Esophagus muscularis mucosa (tissue), 2 donors: ENCODE results near the gene INPP4B.

ENCODE experiments used
- POLR2A ChIP-seq: fragments of 450-650 bp; IDR thresholded peaks from one replicate; pipeline ENCODE4 v1.6.1; 2017; ENCODE audit warnings: antibody characterized with exemption, moderate library complexity, mild to moderate bottlenecking, low read depth
- POLR2AphosphoS5 ChIP-seq, 2 donors: sonication (generic); formaldehyde crosslinking; IDR thresholded peaks; one replicate each; pipeline ENCODE4 v1.6.1; 2017; ENCODE audit warnings: antibody characterized with exemption in 2 of 2

- TF ChIP-seq POLR2AphosphoS5 (IDR thresholded peaks at IDR 0.05), result no peak
- TF ChIP-seq POLR2A, result no peak
These were observed 271.8 kb downstream of the INPP4B start for GRCh38 chr4:142574306-142574705.
